GM19468 (cell line): ENCODE measurements around the gene MTFP1.
"Not testable (repeated sequence)": the region's sequence is repeated elsewhere in the genome, so short reads cannot be mapped to it uniquely, and the experiment has no call there.

Experiments
- ATAC-seq: cut with Tn5 transposase; IDR thresholded peaks from one replicate; pipeline ENCODE4 v1.9.1; 2021; ENCODE audit warnings: mild to moderate bottlenecking, moderate library complexity, moderate number of reproducible peaks; ENCODE audit not compliant: unreplicated experiment; ENCODE audit errors: extremely low read depth

The MTFP1 gene

GRCh38 chr22:30451488-30451887, 25.9 kb downstream of the MTFP1 start:
- not testable (repeated sequence) for ATAC-seq

- ATAC-seq = no peak
Observed at GRCh38 chr22:30452861-30453260, 27.3 kb downstream of the MTFP1 start.

GRCh38 chr22:30453731-30454510, 28.4 kb downstream of the MTFP1 start:
- no peak for ATAC-seq

GRCh38 chr22:30455075-30455840, 29.7 kb downstream of the MTFP1 start:
- ATAC-seq = no peak

- ATAC-seq = no peak
Observed at GRCh38 chr22:30457981-30458380, 32.4 kb downstream of the MTFP1 start.

GRCh38 chr22:30459181-30460052, 33.8 kb downstream of the MTFP1 start:
- no peak for ATAC-seq

- no peak for ATAC-seq
Observed at GRCh38 chr22:30460147-30460546, 34.6 kb downstream of the MTFP1 start.

- not testable (repeated sequence) for ATAC-seq
Observed at GRCh38 chr22:30460555-30460954, 35.0 kb downstream of the MTFP1 start.

GRCh38 chr22:30469165-30469564, 43.6 kb downstream of the MTFP1 start:
- no peak for ATAC-seq

- ATAC-seq = no peak
Observed at GRCh38 chr22:30470655-30471054, 45.1 kb downstream of the MTFP1 start.

GRCh38 chr22:30471616-30472318, 46.2 kb downstream of the MTFP1 start, which contains the start of gene SEC14L3:
Gene SEC14L3, minus strand, starts transcription at chr22:30472017. Its CDS starts 59 bp downstream, at chr22:30471958.
- no peak for ATAC-seq

- ATAC-seq = no peak
Observed at GRCh38 chr22:30472994-30473720, 47.6 kb downstream of the MTFP1 start.

- no peak for ATAC-seq
Observed at GRCh38 chr22:30474121-30474520, 48.6 kb downstream of the MTFP1 start.

- ATAC-seq = no peak
Observed at GRCh38 chr22:30474683-30475424, 49.3 kb downstream of the MTFP1 start.
